Liver (tissue), 9 donors: ENCODE measurements around the gene KRTAP10-6. TPM values are rescaled to one million over a fixed set of nuclear protein-coding genes. Genes with fewer than 3 reads are reported as not detected.

ENCODE experiments used
- DNase-seq: peaks from one replicate; pipeline ENCODE4 v3.0.0-alpha.2; 2017; ENCODE audit warnings: low spot score
- H3K27ac ChIP-seq, 2 donors: one replicate each; pipeline ENCODE4 v1.7.0; 2013; ENCODE audit warnings: inconsistent platforms in 2 of 2, low read length in 2 of 2, control low read depth in 1 of 2, low read depth in 1 of 2, mild to moderate bottlenecking in 1 of 2
- H3K27me3 ChIP-seq, 4 donors: one replicate each; pipeline versions ENCODE4 v1.6.1 to v1.7.0; 2013; ENCODE audit warnings: low read length in 3 of 4, inconsistent platforms in 1 of 4, mild to moderate bottlenecking in 1 of 4, moderate library complexity in 1 of 4; ENCODE audit not compliant: control insufficient read depth in 4 of 4, insufficient read depth in 4 of 4
- H3K36me3 ChIP-seq, 4 donors: one replicate each; pipeline versions ENCODE4 v1.6.1 to v1.7.0; 2013; ENCODE audit warnings: low read length in 3 of 4, mild to moderate bottlenecking in 3 of 4, low read depth in 1 of 4, moderate library complexity in 1 of 4; ENCODE audit not compliant: control insufficient read depth in 4 of 4, insufficient read depth in 3 of 4
- H3K4me1 ChIP-seq, 4 donors: one replicate each; pipeline versions ENCODE4 v1.6.1 to v1.7.0; 2013; ENCODE audit warnings: low read length in 3 of 4, mild to moderate bottlenecking in 3 of 4, moderate library complexity in 1 of 4; ENCODE audit not compliant: control insufficient read depth in 4 of 4, insufficient read depth in 4 of 4
- H3K4me3 ChIP-seq, 3 donors: one replicate each; pipeline versions ENCODE4 v1.6.1 to v1.7.0; 2013; ENCODE audit warnings: low read length in 3 of 3, control low read depth in 1 of 3, low read depth in 1 of 3, mild to moderate bottlenecking in 1 of 3
- H3K9ac ChIP-seq, 2 donors: one replicate each; pipeline ENCODE4 v1.7.0; 2013; ENCODE audit warnings: low read length in 2 of 2, mild to moderate bottlenecking in 2 of 2, moderate library complexity in 2 of 2, control low read depth in 1 of 2, low read depth in 1 of 2
- H3K9me3 ChIP-seq, 4 donors: one replicate each; pipeline versions ENCODE4 v1.6.1 to v1.7.0; 2013; ENCODE audit warnings: low read length in 3 of 4; ENCODE audit not compliant: control insufficient read depth in 4 of 4
- FOXA1 ChIP-seq: IDR thresholded peaks from 2 replicates; pipeline ENCODE4 v1.6.1; 2016; ENCODE audit warnings: antibody characterized with exemption
- FOXA2 ChIP-seq: IDR thresholded peaks from 2 replicates; pipeline ENCODE4 v1.6.1; 2016; ENCODE audit warnings: antibody characterized with exemption
- GABPA ChIP-seq, 2 donors: IDR thresholded peaks in 1 of 2; conservative IDR thresholded peaks in 1 of 2; 2 replicates each; pipeline ENCODE4 v1.6.1; 2016; ENCODE audit warnings: antibody characterized with exemption in 2 of 2, mild to moderate bottlenecking in 1 of 2, moderate library complexity in 1 of 2
- HNF4A ChIP-seq, 2 donors: conservative IDR thresholded peaks; 2 replicates each; pipeline ENCODE4 v1.6.1; 2016; ENCODE audit warnings: antibody characterized with exemption in 2 of 2, mild to moderate bottlenecking in 2 of 2
- HNF4G ChIP-seq: IDR thresholded peaks from 2 replicates; pipeline ENCODE4 v1.6.1; 2016; ENCODE audit warnings: antibody characterized with exemption
- JUND ChIP-seq, 2 donors: IDR thresholded peaks; 2 replicates each; pipeline ENCODE4 v1.6.1; 2016; ENCODE audit warnings: antibody characterized with exemption in 2 of 2
- NR2F2 ChIP-seq: IDR thresholded peaks from 2 replicates; pipeline ENCODE4 v1.6.1; 2016; ENCODE audit warnings: antibody characterized with exemption
- RAD21 ChIP-seq, 2 donors: IDR thresholded peaks; 2 replicates each; pipeline ENCODE4 v1.6.1; 2016; ENCODE audit warnings: antibody characterized with exemption in 2 of 2, mild to moderate bottlenecking in 2 of 2
- RXRA ChIP-seq, 2 donors: IDR thresholded peaks; 2 replicates each; pipeline ENCODE4 v1.6.1; 2017 to 2018; ENCODE audit warnings: antibody characterized with exemption in 2 of 2, mild to moderate bottlenecking in 1 of 2
- SP1 ChIP-seq: IDR thresholded peaks from 2 replicates; pipeline ENCODE4 v1.6.1; 2018; ENCODE audit warnings: antibody characterized with exemption, mild to moderate bottlenecking
- TAF1 ChIP-seq: conservative IDR thresholded peaks from 2 replicates; pipeline ENCODE4 v1.6.1; 2016; ENCODE audit warnings: antibody characterized with exemption, mild to moderate bottlenecking
- YY1 ChIP-seq: IDR thresholded peaks from 2 replicates; pipeline ENCODE4 v1.6.1; 2016; ENCODE audit warnings: antibody characterized with exemption, mild to moderate bottlenecking
- WGBS: extraction: QIAGEN DNeasy Blood & Tissue Kit; methylation state at CpG from one replicate; pipeline ENCODE4 v1.1.7; 2013; 5-methylcytosine and 5-hydroxymethylcytosine counted together
- polyA plus RNA-seq, 2 donors: library from polyadenylated mRNA; stranded (reverse) in 1 of 2; unstranded in 1 of 2; fragments of 200-250 nt in 1 of 2; fragments of >200 nt in 1 of 2; fragmentation: Nextera tagmentation in 1 of 2; extraction: Ambion mirVana in 1 of 2; gene quantifications; one replicate each; pipeline versions ENCODE4 v1.2.1 to v1.2.3, GENCODE V29; 2013 to 2015
- total RNA-seq, 2 donors: library from RNA; depleted of rRNA; stranded (reverse); fragments of >200 nt; gene quantifications; one replicate each; pipeline ENCODE4 v1.2.3, GENCODE V29; 2014
- TF ChIP-seq, protein P1 (sequence below): IDR thresholded peaks from 2 replicates; pipeline ENCODE4 v1.6.1; 2016; ENCODE audit warnings: antibody characterized with exemption, mild to moderate bottlenecking
- TF ChIP-seq, protein P2 (sequence below): fragments of 150-350 bp; IDR thresholded peaks from 2 replicates; pipeline ENCODE4 v1.5.1; 2017; ENCODE audit warnings: improper control_type of control experiment, low read depth, low read length; ENCODE audit not compliant: missing input control
- TF ChIP-seq, protein P3 (sequence below): IDR thresholded peaks from 2 replicates; pipeline ENCODE4 v1.6.1; 2016; ENCODE audit warnings: antibody characterized with exemption
- TF ChIP-seq, protein P4 (sequence below): IDR thresholded peaks from 2 replicates; pipeline ENCODE4 v1.6.1; 2016; ENCODE audit warnings: antibody characterized with exemption
- donor health status: healthy.
- donor health status: healthy.
- donor health status: healthy.
- donor health status: healthy.
- donor health status: healthy.

Gene KRTAP10-6
- total and polyA plus RNA-seq, 4 donors: not detected

DNA sequence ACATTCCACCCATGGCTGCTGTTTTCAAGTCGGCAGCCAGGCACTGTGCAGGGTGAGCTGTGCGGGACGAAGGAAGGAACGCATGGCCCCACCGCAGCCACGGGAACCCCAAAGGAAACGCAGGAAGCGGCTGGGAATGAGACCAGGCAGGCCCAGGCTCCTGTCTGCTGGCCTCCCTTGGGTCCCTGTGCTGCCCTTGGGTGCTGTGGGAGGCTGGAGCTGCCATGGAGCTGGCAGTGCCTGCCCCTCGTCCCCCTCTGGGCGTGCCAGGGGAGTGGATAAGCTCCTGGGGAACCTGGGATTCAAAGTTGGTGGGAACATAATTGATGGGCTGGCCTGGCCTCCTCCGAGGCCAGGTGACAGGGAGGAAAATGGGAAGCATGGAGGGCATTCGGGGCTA is 24.0 kb downstream of the KRTAP10-6 start:
- Histone ChIP-seq H3K27ac (no peak overlapping the region), H3K36me3 (no peaks in the 10 kb centered on the region), H3K4me3 (no peak overlapping the region), H3K9ac (no peak overlapping the region), H3K27me3 (no peaks in the 10 kb centered on the region), H3K9me3 (peaks cover 0 to 3% (median 1%) of the 10 kb centered on the region in 4 donors), H3K4me1 (no peaks in the 10 kb centered on the region)
- WGBS: 83% methylated on average over 12 of the region's 12 CpGs
- TF ChIP-seq FOXA2 (no peak), NR2F2 (no peak), RXRA (IDR thresholded peaks at IDR 0.05) (no peak), HNF4G (no peak), HNF4A (conservative IDR thresholded peaks at IDR 0.05) (no peak), FOXA1 (no peak), JUND (IDR thresholded peaks at IDR 0.05) (no peak), SP1 (no peak), RAD21 (IDR thresholded peaks at IDR 0.05) (no peak), TAF1 (no peak), YY1 (no peak)
- TF ChIP-seq, protein P1, sequence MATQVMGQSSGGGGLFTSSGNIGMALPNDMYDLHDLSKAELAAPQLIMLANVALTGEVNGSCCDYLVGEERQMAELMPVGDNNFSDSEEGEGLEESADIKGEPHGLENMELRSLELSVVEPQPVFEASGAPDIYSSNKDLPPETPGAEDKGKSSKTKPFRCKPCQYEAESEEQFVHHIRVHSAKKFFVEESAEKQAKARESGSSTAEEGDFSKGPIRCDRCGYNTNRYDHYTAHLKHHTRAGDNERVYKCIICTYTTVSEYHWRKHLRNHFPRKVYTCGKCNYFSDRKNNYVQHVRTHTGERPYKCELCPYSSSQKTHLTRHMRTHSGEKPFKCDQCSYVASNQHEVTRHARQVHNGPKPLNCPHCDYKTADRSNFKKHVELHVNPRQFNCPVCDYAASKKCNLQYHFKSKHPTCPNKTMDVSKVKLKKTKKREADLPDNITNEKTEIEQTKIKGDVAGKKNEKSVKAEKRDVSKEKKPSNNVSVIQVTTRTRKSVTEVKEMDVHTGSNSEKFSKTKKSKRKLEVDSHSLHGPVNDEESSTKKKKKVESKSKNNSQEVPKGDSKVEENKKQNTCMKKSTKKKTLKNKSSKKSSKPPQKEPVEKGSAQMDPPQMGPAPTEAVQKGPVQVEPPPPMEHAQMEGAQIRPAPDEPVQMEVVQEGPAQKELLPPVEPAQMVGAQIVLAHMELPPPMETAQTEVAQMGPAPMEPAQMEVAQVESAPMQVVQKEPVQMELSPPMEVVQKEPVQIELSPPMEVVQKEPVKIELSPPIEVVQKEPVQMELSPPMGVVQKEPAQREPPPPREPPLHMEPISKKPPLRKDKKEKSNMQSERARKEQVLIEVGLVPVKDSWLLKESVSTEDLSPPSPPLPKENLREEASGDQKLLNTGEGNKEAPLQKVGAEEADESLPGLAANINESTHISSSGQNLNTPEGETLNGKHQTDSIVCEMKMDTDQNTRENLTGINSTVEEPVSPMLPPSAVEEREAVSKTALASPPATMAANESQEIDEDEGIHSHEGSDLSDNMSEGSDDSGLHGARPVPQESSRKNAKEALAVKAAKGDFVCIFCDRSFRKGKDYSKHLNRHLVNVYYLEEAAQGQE: no peak
- TF ChIP-seq, protein P2, sequence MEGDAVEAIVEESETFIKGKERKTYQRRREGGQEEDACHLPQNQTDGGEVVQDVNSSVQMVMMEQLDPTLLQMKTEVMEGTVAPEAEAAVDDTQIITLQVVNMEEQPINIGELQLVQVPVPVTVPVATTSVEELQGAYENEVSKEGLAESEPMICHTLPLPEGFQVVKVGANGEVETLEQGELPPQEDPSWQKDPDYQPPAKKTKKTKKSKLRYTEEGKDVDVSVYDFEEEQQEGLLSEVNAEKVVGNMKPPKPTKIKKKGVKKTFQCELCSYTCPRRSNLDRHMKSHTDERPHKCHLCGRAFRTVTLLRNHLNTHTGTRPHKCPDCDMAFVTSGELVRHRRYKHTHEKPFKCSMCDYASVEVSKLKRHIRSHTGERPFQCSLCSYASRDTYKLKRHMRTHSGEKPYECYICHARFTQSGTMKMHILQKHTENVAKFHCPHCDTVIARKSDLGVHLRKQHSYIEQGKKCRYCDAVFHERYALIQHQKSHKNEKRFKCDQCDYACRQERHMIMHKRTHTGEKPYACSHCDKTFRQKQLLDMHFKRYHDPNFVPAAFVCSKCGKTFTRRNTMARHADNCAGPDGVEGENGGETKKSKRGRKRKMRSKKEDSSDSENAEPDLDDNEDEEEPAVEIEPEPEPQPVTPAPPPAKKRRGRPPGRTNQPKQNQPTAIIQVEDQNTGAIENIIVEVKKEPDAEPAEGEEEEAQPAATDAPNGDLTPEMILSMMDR: no peak
- TF ChIP-seq, protein P3, sequence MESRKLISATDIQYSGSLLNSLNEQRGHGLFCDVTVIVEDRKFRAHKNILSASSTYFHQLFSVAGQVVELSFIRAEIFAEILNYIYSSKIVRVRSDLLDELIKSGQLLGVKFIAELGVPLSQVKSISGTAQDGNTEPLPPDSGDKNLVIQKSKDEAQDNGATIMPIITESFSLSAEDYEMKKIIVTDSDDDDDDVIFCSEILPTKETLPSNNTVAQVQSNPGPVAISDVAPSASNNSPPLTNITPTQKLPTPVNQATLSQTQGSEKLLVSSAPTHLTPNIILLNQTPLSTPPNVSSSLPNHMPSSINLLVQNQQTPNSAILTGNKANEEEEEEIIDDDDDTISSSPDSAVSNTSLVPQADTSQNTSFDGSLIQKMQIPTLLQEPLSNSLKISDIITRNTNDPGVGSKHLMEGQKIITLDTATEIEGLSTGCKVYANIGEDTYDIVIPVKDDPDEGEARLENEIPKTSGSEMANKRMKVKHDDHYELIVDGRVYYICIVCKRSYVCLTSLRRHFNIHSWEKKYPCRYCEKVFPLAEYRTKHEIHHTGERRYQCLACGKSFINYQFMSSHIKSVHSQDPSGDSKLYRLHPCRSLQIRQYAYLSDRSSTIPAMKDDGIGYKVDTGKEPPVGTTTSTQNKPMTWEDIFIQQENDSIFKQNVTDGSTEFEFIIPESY: no peak
- TF ChIP-seq, protein P4, sequence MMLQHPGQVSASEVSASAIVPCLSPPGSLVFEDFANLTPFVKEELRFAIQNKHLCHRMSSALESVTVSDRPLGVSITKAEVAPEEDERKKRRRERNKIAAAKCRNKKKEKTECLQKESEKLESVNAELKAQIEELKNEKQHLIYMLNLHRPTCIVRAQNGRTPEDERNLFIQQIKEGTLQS: no peak
- DNase-seq: no peak

DNA sequence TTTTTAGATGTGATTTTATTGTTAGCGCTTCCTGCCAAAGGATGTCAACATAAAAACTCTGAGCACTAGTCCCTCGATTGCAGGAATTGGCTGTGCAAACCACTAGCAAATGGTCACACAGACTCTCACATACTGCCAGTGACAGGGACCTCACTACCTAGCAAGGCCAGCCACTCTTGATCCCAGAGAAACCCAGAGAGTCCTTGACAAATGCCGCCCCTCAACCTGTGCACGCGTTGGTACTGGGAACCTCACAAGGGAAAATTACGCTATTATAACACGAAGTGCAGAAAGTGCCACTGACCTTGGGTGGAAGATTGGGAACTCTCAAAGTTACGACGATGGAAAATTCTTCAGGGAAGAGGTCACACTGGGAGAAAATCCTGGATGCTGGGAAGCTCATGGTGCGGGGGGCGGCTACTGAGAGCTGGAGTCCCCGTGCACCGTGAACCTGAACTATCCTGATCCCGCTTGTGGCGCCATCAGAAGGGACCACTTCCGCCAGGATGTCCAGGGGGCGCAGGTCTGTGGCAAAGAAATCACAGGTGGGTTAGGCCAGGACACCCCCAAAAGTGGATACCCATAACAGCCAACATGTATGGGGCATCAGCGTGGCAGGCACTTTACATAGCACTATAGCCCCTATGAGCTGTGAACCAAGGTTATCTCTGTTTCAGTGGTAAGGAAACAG is 24.7 kb downstream of the KRTAP10-6 start:
- Histone ChIP-seq H3K27ac (no peak overlapping the region), H3K9me3 (peaks cover 0 to 3% (median 1%) of the 10 kb centered on the region in 4 donors), H3K4me1 (no peaks in the 10 kb centered on the region), H3K36me3 (no peaks in the 10 kb centered on the region), H3K9ac (no peak overlapping the region), H3K4me3 (no peak overlapping the region), H3K27me3 (no peaks in the 10 kb centered on the region)
- no peak for DNase-seq
- 91% methylated on average over 18 of the region's 18 CpGs for WGBS
- TF ChIP-seq HNF4G (no peak), TAF1 (no peak), NR2F2 (no peak), FOXA2 (no peak), FOXA1 (no peak), SP1 (no peak), RXRA (IDR thresholded peaks at IDR 0.05) (no peak), GABPA (IDR thresholded peaks at IDR 0.05 in 1 of 2, conservative IDR thresholded peaks at IDR 0.05 in 1 of 2) (no peak), YY1 (no peak), JUND (IDR thresholded peaks at IDR 0.05) (no peak), HNF4A (conservative IDR thresholded peaks at IDR 0.05) (no peak)
- TF ChIP-seq, protein P2: no peak
- TF ChIP-seq, protein P3: no peak
